NCI-H748 (cell line): ENCODE data around the gene OR10H1.
A peak's percentile ranks its signal among the peaks of the same experiment; 100 is the strongest.
"Not testable (repeated sequence)": the region's sequence is repeated elsewhere in the genome, so short reads cannot be mapped to it uniquely, and the experiment has no call there.

ENCODE experiments used
- DNase-seq: peaks from one replicate; lab custom pipeline; 2025; ENCODE audit not compliant: unreplicated experiment; lab: John Stamatoyannopoulos, UW

Gene OR10H1

GRCh38 chr19:15829306-15829698 lies 13.8 kb upstream of the OR10H1 start:
- DNase-seq: no peak

DNA sequence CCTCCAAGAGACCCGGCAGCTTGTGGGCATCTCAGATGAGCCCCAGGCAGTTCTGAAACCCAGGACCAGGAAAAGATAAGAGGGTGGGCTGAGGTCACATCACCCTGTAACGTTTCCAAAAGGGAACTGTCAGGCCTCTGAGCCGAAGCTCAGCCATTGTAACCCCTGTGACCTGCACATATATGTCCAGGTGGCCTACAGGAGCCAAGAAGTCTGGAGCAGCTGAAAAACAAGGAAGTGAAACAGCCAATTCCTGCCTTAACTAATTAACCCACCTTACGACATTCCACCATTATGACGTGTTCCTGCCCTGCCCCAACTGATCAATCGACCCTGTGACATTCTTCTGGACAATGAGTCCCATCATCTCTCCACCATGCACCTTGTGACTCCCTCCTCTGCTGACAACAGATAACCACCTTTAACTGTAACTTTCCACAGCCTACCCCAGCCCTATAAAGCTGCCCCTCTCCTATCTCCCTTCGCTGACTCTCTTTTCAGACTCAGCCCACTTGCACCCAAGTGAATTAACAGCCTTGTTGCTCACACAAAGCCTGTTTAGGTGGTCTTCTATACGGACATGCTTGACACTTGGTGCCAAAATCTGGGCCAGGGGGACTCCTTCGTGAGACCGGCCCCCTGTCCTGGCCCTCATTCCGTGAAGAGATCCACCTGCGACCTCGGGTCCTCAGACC lies 13.3 kb upstream of the OR10H1 start:
- DNase-seq: not testable (repeated sequence)

DNA sequence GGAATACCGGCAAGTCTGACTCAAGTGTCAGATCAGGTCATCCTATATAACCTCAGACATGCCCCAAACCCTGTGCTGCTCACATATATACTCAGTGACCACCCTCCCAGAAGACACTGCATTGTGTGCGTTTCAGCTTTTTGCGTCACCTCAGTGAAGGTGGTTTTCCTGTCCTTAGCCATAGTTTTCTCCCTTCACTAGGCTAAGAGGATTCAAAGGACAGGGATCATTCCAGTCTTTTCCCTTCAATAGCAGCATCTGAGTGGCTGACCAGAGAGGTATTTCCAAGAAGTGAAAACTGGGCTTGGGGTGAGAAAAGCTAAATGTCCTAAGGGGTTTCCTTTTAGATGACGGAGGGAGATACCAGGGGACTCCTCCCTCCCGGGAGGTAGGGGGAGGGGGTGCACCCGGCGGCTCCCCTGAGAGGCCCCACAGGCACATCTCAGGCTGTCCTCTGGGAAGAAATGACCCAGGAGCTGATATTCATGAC lies 12.7 kb upstream of the OR10H1 start:
- no peak for DNase-seq

- no peak for DNase-seq
These were observed 10.3 kb upstream of the OR10H1 start for GRCh38 chr19:15825753-15826152.

DNA sequence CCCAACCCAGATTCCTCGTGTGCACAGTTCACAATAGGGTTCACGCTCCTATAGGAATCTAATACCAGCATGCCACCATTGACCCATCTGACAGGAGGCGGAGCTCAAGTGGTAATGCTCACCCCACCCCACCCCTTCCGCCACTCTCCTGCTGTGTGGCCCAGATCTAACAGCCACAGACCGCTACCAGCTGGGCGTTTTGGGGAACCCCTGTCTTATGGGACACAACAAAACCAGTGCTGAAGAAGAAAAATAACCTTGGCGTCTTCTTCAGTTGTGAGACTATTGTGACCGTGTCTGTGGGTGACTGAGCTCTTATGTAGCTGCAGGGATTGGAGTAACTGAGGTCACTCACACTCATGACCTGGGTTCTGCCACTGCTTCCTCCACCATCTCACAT lies 5.2 kb upstream of the OR10H1 start:
- DNase-seq: no peak

- DNase-seq: no peak
These were observed 1.5 kb downstream of the OR10H1 start for GRCh38 chr19:15813916-15814315.

DNA sequence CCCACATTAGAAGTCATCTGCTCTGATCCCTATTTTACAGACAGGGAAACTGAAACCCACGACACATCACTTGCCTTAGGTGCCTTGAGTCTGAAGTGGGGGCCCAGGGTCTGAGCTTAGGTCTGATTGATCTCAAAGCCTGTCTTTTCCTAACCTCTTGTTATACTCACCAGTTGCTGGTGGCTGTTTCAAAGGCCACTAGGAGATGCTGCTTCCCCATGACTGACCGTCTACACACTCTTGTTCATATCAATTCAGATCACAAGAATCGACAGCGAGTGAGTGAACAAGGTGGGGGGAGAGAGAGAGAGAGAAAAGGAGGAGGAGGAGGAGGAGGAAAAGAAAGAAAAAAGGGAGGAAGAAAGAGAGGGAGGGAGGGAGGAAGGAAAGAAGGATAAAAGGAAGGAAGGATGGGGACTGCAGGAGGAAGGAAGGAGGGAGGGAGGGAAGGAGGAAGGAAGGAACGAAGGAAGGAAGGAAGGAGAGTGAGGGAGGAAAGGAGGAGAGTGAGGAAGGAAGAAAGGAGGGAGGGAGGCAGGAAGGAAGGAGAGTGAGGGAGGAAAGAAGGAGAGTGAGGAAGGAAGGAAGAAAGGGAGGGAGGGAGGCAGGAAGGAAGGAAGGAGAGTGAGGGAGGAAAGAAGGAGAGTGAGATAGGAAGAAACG lies 3.3 kb downstream of the OR10H1 start:
- DNase-seq: no peak

- DNase-seq: no peak
These were observed 4.0 kb downstream of the OR10H1 start for GRCh38 chr19:15811476-15811875.

GRCh38 chr19:15810335-15810734 lies 5.1 kb downstream of the OR10H1 start:
- no peak for DNase-seq

GRCh38 chr19:15794279-15794678 lies 21.2 kb downstream of the OR10H1 start:
- not testable (repeated sequence) for DNase-seq

- no peak for DNase-seq
These were observed 25.4 kb downstream of the OR10H1 start for GRCh38 chr19:15790096-15790495.

DNA sequence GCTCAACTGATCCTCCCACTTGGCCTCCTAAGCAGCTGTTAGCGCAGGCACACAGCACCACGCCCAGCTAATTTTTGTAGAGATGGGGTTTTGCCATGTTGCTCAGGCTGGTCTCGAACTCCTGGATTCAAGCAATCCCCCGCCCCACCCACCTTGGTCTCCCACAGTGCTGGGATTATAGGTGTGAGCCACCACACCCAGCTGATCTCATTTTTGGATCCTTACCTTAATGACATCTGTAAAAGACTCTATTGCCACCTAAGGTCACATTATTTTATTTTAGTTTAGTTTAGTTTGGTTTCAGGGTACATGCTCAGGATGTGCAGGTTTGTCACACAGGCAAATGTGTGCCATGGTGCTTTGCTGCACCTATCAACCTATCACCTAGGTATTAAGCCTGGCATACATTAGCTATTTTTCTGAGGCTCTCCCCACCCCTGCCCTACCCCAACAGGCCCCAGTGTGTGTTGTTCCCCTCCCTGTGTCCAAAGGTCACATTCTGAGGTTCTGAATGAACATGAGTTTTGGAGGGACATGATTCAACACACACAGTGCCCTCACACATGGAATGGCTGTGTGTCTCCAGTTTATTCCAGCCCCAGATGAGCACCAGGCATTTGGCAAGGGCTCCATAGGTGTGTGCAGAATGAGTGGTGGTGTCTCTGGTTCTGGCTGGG lies 26.7 kb downstream of the OR10H1 start:
- DNase-seq: no peak

GRCh38 chr19:15787611-15788155 lies 27.8 kb downstream of the OR10H1 start, which contains the start of gene OR10H5:
Gene OR10H5, plus strand, starts transcription at chr19:15787661. Its CDS starts 6,388 bp downstream, at chr19:15794049.
- DNase-seq: no peak

- DNase-seq: not testable (repeated sequence)
These were observed 32.6 kb downstream of the OR10H1 start for GRCh38 chr19:15782896-15783295.

DNA sequence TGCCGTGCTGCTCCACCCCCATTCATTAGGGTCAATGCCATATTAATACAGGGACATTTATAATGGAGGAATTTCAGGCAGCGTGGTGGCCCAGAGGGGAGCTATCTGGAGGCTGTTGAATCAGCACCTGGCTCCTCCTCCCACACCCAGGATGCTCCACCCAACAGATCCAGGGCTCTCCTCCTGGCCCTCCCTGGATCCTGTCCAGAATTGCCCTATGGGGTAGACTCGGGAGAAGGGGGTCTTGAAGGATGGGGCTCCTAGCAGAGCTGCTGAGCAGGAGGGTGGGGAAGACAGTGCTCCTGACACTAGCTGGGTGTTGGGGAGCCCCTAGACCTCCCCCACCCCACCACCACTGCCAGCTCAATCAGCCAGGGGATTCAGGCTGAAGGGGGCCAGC lies 33.3 kb downstream of the OR10H1 start:
- DNase-seq: no peak

GRCh38 chr19:15781661-15782060 lies 33.8 kb downstream of the OR10H1 start:
- DNase-seq: no peak

GRCh38 chr19:15780610-15781418 lies 34.6 kb downstream of the OR10H1 start:
- DNase-seq: no peak

DNA sequence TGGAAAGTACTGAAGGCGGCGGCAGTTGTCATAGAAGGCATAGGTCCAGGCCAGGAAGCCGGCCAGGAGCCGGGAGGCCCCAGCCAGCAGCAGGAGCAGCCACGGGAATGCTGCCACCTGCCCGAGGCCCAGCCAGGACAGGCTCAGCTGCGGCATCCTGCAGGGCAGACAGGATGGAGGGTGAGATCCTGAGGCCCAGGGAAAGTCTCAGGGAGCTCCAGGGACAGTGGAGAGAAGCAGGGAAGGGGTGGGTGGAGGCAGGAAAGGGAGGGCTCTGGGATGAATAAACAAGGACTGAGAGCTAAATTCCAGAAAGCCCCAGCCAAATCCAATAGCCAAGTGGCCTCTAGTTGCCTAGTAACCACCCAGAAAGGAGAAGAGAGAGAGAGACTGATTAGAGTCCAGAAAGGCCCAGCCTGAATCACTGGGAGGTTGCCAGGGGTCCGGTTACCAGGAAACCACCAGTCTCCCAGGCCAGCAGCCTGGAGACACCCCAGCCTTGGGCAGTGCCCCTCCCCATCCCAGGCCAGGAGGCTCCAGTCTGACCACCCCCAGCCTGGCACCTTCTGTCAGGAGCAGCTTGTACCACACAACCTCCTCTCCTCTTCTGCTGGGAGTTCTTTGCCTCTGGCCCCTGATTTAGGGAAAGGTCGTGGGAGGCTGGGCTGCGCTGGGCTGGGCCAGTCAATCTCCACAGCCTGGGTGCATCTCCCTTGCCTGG lies 35.5 kb downstream of the OR10H1 start:
- peak; percentile 46 for DNase-seq

DNA sequence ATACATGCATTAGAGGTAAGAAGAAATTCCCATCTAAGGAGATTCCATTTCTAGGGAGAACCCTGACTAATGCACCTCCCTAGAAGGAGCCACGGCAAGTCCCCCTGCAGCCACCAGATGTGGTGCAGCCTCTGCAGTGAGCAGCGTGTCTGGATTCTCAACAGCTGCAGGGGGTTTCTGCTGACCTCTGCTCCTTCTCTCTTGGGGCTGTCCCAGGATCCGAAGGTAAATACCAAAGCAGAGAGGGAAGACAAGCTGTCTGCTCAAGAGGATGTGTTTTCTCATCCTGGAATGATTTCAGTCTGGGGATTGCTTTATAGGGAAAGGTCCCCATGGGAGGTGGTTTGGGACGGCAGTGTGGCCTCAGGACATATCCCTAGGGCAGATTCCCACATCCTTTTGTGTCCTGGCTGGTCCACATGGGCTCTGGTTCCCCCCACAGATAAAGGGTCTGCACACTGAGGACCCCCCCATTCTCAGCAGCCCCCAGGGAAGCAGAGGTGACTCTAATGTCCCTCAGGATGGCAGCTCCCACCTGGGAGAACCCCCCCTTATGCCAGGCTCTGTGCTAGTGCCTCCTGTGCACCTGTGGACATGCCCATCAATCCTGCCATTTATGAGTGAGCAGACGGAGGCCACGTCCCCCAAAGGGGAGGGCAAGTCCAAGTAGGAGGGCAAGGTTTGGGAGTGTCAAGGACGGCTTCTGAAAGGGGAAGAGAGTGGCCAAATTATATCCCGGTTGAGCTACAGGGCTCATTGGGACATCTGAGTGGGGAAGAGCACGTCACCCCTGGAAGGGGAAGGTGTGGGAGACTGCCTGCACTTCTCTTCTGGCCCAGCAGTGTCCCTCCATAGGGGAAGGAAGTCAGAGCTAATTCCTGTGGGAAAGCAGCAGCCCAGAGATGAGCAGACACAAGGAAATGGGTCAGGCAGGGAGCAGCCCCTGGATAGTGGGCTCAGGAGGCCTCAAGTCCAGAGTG lies 38.2 kb downstream of the OR10H1 start:
- no peak for DNase-seq
